GM23338 (cell line): ENCODE results near the gene MAGI1. TPM values are rescaled to one million over a fixed set of nuclear protein-coding genes. Genes with fewer than 3 reads are reported as not detected.

Source experiments
- ATAC-seq: fragments of 200-7000 bp; cut with Tn5 transposase; 3 replicates; pipeline ENCODE4 v1.9.1; 2020
- DNase-seq: peaks from one replicate; pipeline ENCODE4 v3.0.0-alpha.2; 2015; ENCODE audit warnings: low spot score
- H2AFZ ChIP-seq: fragments of 200-600 bp; sonication (generic); 2 replicates; pipeline ENCODE4 v1.8.0; 2016; ENCODE audit warnings: antibody characterized with exemption, mild to moderate bottlenecking, moderate library complexity
- H3F3A ChIP-seq: fragments of 200-600 bp; sonication (generic); replicated peaks from 2 replicates; pipeline ENCODE4 v1.8.0; 2017; ENCODE audit warnings: antibody characterized with exemption, mixed run types, low read depth
- H3K27ac ChIP-seq: fragments of 200-600 bp; sonication (generic); 2 replicates; pipeline ENCODE4 v1.6.1; 2016; ENCODE audit warnings: low read depth
- H3K27me3 ChIP-seq: fragments of 200-600 bp; sonication (generic); 2 replicates; pipeline ENCODE4 v1.8.0; 2016; ENCODE audit warnings: mild to moderate bottlenecking, mixed run types, moderate library complexity; ENCODE audit not compliant: insufficient read depth
- H3K36me3 ChIP-seq: fragments of 200-600 bp; sonication (generic); 2 replicates; pipeline ENCODE4 v1.8.0; 2016; ENCODE audit warnings: mild to moderate bottlenecking; ENCODE audit not compliant: insufficient read depth
- H3K4me1 ChIP-seq: fragments of 200-600 bp; sonication (generic); 2 replicates; pipeline ENCODE4 v1.8.0; 2016; ENCODE audit warnings: mild to moderate bottlenecking, moderate library complexity; ENCODE audit not compliant: insufficient read depth
- H3K4me2 ChIP-seq: fragments of 200-600 bp; sonication (generic); 2 replicates; pipeline ENCODE4 v1.7.1; 2017; ENCODE audit warnings: mixed run types
- H3K4me3 ChIP-seq: fragments of 200-600 bp; sonication (generic); 2 replicates; pipeline ENCODE4 v1.6.1; 2016; ENCODE audit warnings: mixed run types
- H3K79me2 ChIP-seq: fragments of 200-600 bp; sonication (generic); replicated peaks from 2 replicates; pipeline ENCODE4 v1.8.0; 2017; ENCODE audit warnings: mild to moderate bottlenecking; ENCODE audit not compliant: insufficient read depth
- H3K9me2 ChIP-seq: fragments of 200-600 bp; sonication (generic); 2 replicates; pipeline ENCODE4 v1.8.0; 2017; ENCODE audit not compliant: insufficient read depth
- H4K20me1 ChIP-seq: fragments of 200-600 bp; sonication (generic); replicated peaks from 2 replicates; pipeline ENCODE4 v1.8.0; 2017; ENCODE audit warnings: mild to moderate bottlenecking; ENCODE audit not compliant: insufficient read depth
- H3K27ac Mint-ChIP-seq: 2 replicates; pipeline ENCODE4 v1.8.0; 2020; ENCODE audit warnings: inconsistent platforms, mild to moderate bottlenecking, moderate library complexity, mixed read lengths
- H3K27me3 Mint-ChIP-seq: 3 replicates; pipeline ENCODE4 v1.8.0; 2022; ENCODE audit warnings: low read depth, mild to moderate bottlenecking, moderate library complexity, mixed read lengths, inconsistent platforms; ENCODE audit not compliant: insufficient read depth, poor library complexity
- H3K36me3 Mint-ChIP-seq: 3 replicates; pipeline ENCODE4 v1.8.0; 2021; ENCODE audit warnings: low read depth, mild to moderate bottlenecking, inconsistent platforms, moderate library complexity, mixed read lengths
- H3K4me1 Mint-ChIP-seq: 3 replicates; pipeline ENCODE4 v1.8.0; 2020; ENCODE audit warnings: mild to moderate bottlenecking, inconsistent platforms, mixed read lengths
- H3K4me3 Mint-ChIP-seq: 3 replicates; pipeline ENCODE4 v1.8.0; 2021; ENCODE audit warnings: moderate library complexity, mild to moderate bottlenecking, inconsistent platforms, mixed read lengths
- H3K9me3 Mint-ChIP-seq: 3 replicates; pipeline ENCODE4 v1.8.0; 2020; ENCODE audit warnings: moderate library complexity, mild to moderate bottlenecking, inconsistent platforms, mixed read lengths
- CREB1 ChIP-seq: fragments of 250-450 bp; sonication (Bioruptor Pico); IDR thresholded peaks from 2 replicates; pipeline ENCODE4 v1.5.0; 2020; ENCODE audit warnings: low read depth, mild to moderate bottlenecking, moderate library complexity
- EZH2phosphoT487 ChIP-seq: fragments of 200-600 bp; sonication (generic); IDR thresholded peaks from one replicate; pipeline ENCODE4 v1.8.1; 2018; ENCODE audit warnings: antibody characterized with exemption; ENCODE audit not compliant: unreplicated experiment
- JUNB ChIP-seq: IDR thresholded peaks from one replicate; pipeline ENCODE4 v1.6.1; 2016; ENCODE audit warnings: antibody characterized with exemption; ENCODE audit not compliant: unreplicated experiment
- NANOG ChIP-seq: IDR thresholded peaks from 2 replicates; pipeline ENCODE4 v1.6.1; 2016; ENCODE audit warnings: antibody characterized with exemption, borderline replicate concordance
- REST ChIP-seq: IDR thresholded peaks from one replicate; pipeline ENCODE4 v1.6.1; 2018; ENCODE audit warnings: antibody characterized with exemption; ENCODE audit not compliant: unreplicated experiment
- STAT1 ChIP-seq: IDR thresholded peaks from one replicate; pipeline ENCODE4 v1.6.1; 2016; ENCODE audit warnings: antibody characterized with exemption; ENCODE audit not compliant: unreplicated experiment
- ZNF114 ChIP-seq: fragments of 250-450 bp; sonication (Bioruptor Pico); IDR thresholded peaks from 2 replicates; pipeline ENCODE4 v1.5.0; 2020; ENCODE audit warnings: mild to moderate bottlenecking, moderate library complexity
- polyA plus RNA-seq: library from polyadenylated mRNA; unstranded; fragments of >200 nt; fragmentation: Nextera tagmentation; extraction: Ambion mirVana; gene quantifications from 2 replicates; pipeline ENCODE4 v1.2.1, GENCODE V29; 2016
- total RNA-seq: library from RNA; depleted of rRNA; stranded (reverse); fragments of >200 nt; shearing (Covaris generic); gene quantifications from 2 replicates; pipeline ENCODE4 v1.2.3, GENCODE V29; 2014
- TF ChIP-seq, protein P1 (sequence below): IDR thresholded peaks from 2 replicates; pipeline ENCODE4 v1.6.1; 2016; ENCODE audit warnings: antibody characterized with exemption
- TF ChIP-seq, protein P2 (sequence below), 2 experiments: fragments of 200-600 bp in 1 of 2; sonication (generic) in 1 of 2; conservative IDR thresholded peaks; 2 replicates each; pipeline versions ENCODE4 v1.5.1 to v1.6.1; 2016 to 2017; ENCODE audit warnings: antibody characterized with exemption in 2 of 2, low read depth in 2 of 2, mild to moderate bottlenecking in 2 of 2, moderate library complexity in 1 of 2
- TF ChIP-seq, protein P3 (sequence below): fragments of 250-450 bp; sonication (Bioruptor Pico); IDR thresholded peaks from 2 replicates; pipeline ENCODE4 v1.5.0; 2020; ENCODE audit warnings: mild to moderate bottlenecking, moderate library complexity

MAGI1 gene
- total and polyA plus RNA-seq, 2 experiments from 2014 or later: 27.4 to 71.2 TPM

GRCh38 chr3:65318231-65318630 lies 720.5 kb downstream of the MAGI1 start (continued):
- TF ChIP-seq REST (no peak), STAT1 (no peak), CREB1 (CRISPR knock-in tag) (no peak), NANOG (no peak), JUNB (no peak)
- TF ChIP-seq, protein P1, sequence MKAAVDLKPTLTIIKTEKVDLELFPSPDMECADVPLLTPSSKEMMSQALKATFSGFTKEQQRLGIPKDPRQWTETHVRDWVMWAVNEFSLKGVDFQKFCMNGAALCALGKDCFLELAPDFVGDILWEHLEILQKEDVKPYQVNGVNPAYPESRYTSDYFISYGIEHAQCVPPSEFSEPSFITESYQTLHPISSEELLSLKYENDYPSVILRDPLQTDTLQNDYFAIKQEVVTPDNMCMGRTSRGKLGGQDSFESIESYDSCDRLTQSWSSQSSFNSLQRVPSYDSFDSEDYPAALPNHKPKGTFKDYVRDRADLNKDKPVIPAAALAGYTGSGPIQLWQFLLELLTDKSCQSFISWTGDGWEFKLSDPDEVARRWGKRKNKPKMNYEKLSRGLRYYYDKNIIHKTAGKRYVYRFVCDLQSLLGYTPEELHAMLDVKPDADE: no peak

DNA sequence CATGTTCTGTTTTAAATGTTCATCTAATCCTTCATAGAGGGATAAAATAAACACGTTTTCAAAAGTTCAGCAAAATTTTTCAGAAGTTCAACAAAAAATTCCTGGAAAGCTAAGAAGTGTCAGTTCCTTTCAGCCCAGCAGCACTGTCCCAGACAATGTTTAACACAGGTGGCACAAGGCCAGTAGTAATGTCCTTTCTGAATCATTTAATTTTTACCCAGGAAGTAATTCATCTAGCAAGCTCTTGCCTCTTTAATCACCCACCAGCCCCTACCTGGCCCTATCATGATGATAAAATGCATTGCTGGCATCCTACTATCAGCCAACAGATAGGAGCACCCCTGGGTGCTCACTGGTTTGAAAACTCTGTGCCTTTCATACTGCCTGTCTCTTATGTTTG lies 723.8 kb downstream of the MAGI1 start:
- no peak overlapping the region for H3K4me3 Mint-ChIP-seq
- DNase-seq: no peak
- no peak overlapping the region for H3K27ac ChIP-seq
- TF ChIP-seq ZNF114 (CRISPR knock-in tag) (no peak), NANOG (no peak), EZH2phosphoT487 (no peak), STAT1 (no peak), JUNB (no peak)
- TF ChIP-seq, protein P1: no peak
- TF ChIP-seq, protein P2, sequence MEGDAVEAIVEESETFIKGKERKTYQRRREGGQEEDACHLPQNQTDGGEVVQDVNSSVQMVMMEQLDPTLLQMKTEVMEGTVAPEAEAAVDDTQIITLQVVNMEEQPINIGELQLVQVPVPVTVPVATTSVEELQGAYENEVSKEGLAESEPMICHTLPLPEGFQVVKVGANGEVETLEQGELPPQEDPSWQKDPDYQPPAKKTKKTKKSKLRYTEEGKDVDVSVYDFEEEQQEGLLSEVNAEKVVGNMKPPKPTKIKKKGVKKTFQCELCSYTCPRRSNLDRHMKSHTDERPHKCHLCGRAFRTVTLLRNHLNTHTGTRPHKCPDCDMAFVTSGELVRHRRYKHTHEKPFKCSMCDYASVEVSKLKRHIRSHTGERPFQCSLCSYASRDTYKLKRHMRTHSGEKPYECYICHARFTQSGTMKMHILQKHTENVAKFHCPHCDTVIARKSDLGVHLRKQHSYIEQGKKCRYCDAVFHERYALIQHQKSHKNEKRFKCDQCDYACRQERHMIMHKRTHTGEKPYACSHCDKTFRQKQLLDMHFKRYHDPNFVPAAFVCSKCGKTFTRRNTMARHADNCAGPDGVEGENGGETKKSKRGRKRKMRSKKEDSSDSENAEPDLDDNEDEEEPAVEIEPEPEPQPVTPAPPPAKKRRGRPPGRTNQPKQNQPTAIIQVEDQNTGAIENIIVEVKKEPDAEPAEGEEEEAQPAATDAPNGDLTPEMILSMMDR (conservative IDR thresholded peaks at IDR 0.05; ENCODE audit: low read depth in 2 of 2): no peak
- TF ChIP-seq, protein P3, sequence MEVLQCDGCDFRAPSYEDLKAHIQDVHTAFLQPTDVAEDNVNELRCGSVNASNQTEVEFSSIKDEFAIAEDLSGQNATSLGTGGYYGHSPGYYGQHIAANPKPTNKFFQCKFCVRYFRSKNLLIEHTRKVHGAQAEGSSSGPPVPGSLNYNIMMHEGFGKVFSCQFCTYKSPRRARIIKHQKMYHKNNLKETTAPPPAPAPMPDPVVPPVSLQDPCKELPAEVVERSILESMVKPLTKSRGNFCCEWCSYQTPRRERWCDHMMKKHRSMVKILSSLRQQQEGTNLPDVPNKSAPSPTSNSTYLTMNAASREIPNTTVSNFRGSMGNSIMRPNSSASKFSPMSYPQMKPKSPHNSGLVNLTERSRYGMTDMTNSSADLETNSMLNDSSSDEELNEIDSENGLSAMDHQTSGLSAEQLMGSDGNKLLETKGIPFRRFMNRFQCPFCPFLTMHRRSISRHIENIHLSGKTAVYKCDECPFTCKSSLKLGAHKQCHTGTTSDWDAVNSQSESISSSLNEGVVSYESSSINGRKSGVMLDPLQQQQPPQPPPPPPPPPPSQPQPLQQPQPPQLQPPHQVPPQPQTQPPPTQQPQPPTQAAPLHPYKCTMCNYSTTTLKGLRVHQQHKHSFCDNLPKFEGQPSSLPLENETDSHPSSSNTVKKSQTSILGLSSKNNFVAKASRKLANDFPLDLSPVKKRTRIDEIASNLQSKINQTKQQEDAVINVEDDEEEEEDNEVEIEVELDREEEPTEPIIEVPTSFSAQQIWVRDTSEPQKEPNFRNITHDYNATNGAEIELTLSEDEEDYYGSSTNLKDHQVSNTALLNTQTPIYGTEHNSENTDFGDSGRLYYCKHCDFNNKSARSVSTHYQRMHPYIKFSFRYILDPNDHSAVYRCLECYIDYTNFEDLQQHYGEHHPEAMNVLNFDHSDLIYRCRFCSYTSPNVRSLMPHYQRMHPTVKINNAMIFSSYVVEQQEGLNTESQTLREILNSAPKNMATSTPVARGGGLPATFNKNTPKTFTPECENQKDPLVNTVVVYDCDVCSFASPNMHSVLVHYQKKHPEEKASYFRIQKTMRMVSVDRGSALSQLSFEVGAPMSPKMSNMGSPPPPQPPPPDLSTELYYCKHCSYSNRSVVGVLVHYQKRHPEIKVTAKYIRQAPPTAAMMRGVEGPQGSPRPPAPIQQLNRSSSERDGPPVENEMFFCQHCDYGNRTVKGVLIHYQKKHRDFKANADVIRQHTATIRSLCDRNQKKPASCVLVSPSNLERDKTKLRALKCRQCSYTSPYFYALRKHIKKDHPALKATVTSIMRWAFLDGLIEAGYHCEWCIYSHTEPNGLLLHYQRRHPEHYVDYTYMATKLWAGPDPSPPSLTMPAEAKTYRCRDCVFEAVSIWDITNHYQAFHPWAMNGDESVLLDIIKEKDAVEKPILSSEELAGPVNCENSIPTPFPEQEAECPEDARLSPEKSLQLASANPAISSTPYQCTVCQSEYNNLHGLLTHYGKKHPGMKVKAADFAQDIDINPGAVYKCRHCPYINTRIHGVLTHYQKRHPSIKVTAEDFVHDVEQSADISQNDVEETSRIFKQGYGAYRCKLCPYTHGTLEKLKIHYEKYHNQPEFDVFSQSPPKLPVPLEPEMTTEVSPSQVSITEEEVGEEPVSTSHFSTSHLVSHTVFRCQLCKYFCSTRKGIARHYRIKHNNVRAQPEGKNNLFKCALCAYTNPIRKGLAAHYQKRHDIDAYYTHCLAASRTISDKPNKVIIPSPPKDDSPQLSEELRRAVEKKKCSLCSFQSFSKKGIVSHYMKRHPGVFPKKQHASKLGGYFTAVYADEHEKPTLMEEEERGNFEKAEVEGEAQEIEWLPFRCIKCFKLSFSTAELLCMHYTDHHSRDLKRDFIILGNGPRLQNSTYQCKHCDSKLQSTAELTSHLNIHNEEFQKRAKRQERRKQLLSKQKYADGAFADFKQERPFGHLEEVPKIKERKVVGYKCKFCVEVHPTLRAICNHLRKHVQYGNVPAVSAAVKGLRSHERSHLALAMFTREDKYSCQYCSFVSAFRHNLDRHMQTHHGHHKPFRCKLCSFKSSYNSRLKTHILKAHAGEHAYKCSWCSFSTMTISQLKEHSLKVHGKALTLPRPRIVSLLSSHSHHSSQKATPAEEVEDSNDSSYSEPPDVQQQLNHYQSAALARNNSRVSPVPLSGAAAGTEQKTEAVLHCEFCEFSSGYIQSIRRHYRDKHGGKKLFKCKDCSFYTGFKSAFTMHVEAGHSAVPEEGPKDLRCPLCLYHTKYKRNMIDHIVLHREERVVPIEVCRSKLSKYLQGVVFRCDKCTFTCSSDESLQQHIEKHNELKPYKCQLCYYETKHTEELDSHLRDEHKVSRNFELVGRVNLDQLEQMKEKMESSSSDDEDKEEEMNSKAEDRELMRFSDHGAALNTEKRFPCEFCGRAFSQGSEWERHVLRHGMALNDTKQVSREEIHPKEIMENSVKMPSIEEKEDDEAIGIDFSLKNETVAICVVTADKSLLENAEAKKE (CRISPR knock-in tag): no peak

More for the DNA sequence above, 723.8 kb downstream of the MAGI1 start:
- Histone ChIP-seq H3K9me2 (peaks cover 12% of the 10 kb centered on the region), H4K20me1 (no peaks in the 10 kb centered on the region), H3K36me3 (no peaks in the 10 kb centered on the region), H3K4me2 (no peak overlapping the region), H2AFZ (no peak overlapping the region), H3K79me2 (no peaks in the 10 kb centered on the region), H3F3A (no peaks in the 10 kb centered on the region), H3K4me1 (peaks cover 4% of the 10 kb centered on the region; the same call in 1 of the 2 replicates), H3K27me3 (no peaks in the 10 kb centered on the region), H3K4me3 (no peak overlapping the region)
- H3K27me3 Mint-ChIP-seq: peaks cover 2% of the 10 kb centered on the region
- H3K9me3 Mint-ChIP-seq: no peaks in the 10 kb centered on the region
- no peaks in the 10 kb centered on the region for H3K36me3 Mint-ChIP-seq
- ATAC-seq: no peak
- H3K4me1 Mint-ChIP-seq: peaks cover 8% of the 10 kb centered on the region
- H3K27ac Mint-ChIP-seq: no peak overlapping the region
